Brain pericyte (primary cell): ENCODE results near the gene STPG4.
"Not testable (repeated sequence)": the region's sequence is repeated elsewhere in the genome, so short reads cannot be mapped to it uniquely, and the experiment has no call there.

Source experiments
- DNase-seq: peaks from one replicate; pipeline ENCODE4 v3.0.0-alpha.2; 2012; ENCODE audit warnings: low read depth, low spot score

The STPG4 gene

DNA sequence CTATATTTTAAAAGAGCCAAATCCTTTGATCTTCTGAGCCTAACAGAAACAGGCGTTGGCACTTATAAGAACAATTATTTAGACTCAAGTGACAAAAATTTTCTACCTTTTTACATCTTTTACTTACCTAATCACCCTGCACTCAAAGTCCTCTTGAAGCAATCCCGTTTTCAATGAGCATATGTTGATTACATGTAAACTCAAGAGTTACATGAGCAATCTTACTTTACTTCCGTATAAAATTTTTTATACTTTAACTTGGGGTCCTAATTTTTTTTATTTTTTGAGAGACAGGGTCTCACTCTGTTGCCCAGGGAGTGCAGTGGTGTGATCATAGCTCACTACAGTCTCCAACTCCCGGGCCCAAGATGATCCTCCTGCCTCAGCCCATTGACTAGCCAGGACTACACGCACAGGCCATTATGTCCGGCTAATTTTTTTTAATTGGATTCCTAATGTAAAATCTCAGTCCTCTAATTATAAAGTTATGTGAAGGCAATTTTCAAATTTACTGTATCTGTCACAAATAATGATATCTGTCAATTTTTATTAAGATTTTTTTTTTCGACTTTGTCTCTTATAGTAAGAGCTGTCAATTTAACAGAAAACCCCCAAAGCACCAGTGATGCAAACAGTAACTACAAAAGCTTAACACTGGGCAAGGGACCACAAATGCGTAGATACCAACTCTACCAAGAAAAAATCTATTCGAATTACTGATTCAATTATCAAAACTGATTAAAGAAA is 19.1 kb upstream of the STPG4 start:
- DNase-seq, result no peak

GRCh38 chr2:47172922-47173695 is 18.0 kb upstream of the STPG4 start:
- DNase-seq, result no peak

DNA sequence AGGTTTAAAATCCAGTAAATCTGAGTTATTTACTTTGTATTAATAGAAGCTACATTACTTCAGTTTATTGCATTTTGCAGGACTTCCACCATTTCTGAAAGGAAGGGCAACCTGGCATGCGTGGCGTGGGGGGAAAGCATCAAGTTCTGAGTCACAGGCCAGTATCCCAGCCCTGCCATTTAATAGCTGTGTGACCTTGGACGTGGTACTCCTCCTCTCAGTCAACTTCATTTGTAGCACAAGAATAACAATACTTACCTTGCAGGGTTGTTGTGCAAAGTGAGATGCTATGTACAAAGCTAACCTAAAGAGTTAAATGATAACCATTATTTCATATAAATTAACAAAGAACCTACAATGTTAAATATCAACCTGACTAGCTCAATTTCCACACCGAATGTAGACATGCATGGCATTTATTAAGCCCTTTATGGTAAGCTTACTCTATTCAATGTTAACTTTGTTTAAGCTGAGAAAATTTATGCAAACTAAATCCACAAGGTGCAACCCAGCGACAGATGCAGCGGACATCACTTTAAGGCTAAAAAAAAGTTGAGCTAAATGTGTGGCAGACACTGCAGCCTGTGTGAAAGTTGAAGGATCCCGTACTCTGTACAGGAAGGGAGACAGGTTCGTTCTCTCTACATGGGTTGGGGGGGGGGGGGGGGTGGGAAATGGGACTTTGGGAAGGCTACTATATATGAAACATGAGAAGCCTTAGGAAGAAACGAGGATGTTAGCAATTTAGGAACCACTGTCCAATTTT is 17.2 kb upstream of the STPG4 start:
- no peak for DNase-seq

DNA sequence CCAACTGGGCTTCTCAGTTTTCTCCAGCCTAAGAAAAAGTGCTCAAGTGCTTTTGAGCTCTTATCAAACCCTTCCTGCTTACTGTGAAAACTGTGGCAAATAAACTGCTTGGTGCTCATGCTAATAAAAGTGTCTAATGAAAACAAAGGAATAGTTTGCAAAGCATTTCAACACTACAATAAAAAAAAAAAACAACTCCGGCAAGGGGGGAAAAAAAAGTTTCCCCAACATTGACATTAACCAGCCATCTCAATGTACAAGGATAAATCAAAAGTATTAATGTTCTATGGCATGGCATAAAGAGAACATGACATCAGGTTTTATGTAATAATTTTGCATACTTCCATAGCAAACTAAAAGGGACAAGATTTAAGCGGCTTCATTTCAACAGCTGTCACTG is 14.7 kb upstream of the STPG4 start:
- no peak for DNase-seq

DNA sequence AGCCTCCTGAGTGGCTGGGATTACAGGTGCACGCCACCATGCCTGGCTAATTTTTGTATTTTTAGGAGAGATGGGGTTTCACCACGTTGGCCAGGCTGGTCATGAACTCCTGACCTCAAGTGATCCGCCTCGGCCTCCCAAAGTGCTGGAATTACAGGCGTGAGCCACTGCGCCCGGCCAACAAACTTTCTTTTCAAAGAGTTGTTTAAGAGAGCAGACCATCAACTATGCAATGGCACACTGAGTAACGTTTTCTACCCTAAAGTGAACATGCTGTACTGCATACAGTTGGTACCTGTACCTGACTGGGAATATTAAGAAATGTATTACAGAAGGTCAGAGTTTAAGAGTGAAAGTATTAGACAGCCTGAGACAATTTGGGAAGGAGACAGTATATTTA is 13.8 kb upstream of the STPG4 start:
- DNase-seq, result not testable (repeated sequence)

DNA sequence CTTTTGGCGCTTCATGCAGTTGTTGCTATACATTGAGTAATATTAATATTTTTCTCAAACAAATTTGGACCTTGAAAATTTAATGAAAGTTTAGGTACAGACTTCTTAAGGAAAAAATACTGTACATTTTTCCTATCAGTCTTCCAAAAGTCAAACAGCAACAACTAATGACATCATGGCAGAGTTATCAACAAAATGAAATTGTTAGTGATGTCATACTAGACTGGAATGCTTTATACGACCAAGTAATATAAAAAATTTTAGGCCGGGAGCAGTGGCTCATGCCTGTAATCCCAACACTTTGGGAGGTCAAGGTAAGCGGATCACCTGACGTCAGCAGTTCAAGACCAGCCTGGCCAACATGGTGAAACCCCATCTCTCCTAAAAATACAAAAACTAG is 12.0 kb upstream of the STPG4 start:
- no peak for DNase-seq

DNA sequence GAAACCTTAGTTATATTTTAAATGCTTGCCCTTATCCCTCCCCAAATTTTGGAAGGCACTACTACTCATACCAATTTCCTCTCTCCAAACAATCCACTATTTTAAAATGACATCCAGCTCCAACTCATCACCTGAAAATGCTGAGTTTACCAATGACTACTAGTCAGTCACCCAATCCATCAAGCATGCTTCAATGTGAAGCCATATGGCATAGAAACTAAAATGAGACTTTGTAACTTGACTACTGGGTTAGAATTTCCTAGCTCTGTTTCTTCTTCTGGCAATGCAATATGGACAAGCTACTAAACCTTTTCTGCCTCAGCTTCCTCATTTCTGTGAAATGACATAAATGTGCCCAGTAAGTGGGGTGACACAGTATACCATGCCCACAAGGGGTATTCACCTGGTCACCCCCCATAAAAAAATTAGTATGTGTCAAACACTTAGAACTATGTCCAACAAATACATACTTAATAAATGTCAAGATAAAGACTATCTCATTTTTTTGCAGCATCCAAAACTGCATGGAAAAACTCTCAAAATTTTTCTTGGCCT is 10.0 kb upstream of the STPG4 start:
- DNase-seq, result no peak

DNA sequence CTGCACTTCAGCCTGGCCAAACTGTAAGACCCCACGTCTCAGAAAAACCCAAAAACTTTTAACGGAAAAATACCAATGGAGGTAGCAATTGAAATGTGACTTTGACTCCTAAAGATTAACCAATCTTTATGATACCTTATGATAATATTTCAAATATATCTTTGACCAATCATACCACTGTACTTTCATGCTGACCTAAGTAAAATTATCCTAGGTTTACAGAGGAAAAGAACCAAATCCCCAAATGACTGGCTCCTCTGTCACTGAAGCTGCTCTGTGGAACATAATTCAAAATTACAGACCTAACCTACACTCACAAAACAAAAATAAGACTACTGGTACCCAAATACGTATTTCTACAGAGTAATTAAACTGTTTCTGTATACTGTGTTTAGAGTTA is 7.7 kb upstream of the STPG4 start:
- DNase-seq, result no peak

- no peak for DNase-seq
Observed at GRCh38 chr2:47161475-47161874, 6.4 kb upstream of the STPG4 start.

GRCh38 chr2:47160660-47161059 is 5.6 kb upstream of the STPG4 start:
- no peak for DNase-seq

DNA sequence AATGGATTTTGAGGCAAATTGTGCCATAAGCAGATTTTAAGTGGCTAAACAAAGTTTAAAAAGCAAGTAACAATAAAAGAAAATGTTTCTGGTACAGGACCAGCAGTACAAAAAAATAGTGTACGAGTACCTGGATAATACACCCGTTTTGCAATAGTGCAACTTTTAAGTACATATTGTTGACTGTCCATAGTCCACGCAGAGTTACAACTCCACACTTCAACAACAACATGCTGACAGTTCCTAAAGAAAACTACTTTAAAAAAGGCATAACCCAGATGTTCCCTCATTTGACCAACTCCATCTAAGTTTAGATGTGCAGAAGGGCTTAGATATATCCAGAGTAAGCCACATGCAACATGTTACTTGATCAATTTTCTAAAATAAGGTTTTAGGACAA is 5.1 kb upstream of the STPG4 start:
- DNase-seq, result no peak

DNA sequence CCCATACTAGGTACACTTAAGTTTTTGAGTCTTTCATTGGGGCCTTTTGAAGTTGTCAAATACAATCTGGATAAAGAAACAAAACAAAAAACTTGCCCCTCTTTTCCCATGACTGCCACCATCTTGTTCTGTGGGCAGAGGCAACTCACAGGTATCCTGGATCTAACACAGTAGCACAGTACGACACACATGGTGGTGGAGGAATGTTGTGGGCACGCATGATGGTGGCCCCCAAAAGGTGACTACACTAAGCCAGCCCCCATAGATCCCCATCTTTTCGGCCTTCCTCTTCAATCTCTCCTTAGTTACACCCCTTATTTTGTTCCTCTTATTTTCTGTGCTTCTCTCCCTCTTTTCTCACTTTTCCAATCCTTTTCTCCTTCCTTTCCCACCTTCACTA is 4.5 kb upstream of the STPG4 start:
- no peak for DNase-seq

GRCh38 chr2:47158576-47158975 is 3.5 kb upstream of the STPG4 start:
- DNase-seq, result no peak

DNA sequence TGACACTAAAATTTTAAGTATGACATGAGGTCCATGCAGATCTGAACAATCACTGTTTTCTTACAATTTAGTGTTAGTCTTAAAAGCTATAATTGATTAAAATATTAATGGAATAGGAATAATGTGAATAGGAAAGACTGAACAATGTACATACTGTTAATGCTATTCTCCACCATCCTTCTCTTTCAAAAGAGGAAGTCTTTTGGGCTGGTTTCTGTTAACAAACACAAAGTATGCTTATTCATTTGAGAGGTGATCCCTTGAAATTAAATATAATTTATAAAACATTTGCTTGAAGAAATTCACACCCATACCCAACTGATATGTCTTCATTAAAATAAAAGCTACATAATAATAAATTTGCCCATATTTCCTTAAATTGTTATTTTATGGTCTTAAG is 2.3 kb downstream of the STPG4 start:
- DNase-seq, result no peak

DNA sequence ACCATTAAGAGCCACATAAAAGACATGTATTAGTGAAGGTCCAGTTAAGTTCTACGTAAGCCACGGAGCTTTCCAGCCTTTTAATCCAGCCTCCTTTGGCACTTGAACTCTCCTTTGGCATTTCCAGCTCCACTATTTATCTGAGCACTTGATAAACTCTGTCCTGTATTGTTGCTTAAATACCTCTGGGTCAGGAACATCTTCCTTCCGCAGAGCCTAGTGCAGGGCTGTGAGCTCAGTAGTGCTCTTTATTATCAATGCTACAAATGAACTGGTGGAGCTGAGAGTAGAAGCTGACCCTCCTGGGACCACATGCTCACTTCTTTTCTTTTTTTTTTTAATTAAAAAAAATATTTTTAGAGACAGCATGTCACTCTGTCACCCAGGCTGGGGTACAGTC is 4.9 kb downstream of the STPG4 start:
- no peak for DNase-seq

GRCh38 chr2:47147021-47147420 is 8.1 kb downstream of the STPG4 start:
- DNase-seq, result no peak

DNA sequence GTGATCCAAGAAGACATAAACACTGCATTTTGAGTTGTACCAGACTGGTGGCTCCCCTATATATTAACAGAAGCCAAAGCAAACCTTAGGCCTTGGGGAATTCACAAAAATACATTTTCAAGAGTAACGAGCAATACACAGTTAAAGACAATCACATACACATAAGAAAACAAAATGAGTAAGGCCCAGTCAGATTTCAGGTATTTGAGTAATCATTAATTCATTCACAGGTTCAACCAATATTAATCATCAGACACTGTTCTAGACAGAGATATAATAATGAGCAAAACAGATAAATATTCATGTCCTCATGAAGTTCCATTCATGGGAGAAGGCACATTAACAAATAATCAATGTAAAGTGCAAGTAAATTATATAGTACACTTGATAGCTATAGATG is 9.6 kb downstream of the STPG4 start:
- DNase-seq, result no peak

DNA sequence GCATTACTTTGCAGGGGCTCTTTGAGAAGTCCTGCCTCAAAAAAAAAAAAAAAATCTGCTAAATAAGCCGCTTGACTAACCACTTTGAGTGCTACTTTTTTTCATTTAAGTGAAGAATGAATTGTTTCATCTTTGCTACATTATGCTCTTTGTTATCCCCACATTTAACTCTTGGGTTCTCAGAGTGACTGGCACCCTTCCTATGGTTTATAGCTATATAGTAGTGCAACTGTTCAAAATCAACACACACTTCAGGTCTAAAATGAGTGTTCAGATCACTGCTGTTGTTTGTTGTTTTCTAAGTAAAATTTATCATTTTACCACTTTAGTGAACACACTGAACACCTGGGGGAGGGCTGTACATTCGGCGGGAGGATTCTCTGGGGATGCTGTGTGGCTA is 13.6 kb downstream of the STPG4 start:
- DNase-seq, result no peak

DNA sequence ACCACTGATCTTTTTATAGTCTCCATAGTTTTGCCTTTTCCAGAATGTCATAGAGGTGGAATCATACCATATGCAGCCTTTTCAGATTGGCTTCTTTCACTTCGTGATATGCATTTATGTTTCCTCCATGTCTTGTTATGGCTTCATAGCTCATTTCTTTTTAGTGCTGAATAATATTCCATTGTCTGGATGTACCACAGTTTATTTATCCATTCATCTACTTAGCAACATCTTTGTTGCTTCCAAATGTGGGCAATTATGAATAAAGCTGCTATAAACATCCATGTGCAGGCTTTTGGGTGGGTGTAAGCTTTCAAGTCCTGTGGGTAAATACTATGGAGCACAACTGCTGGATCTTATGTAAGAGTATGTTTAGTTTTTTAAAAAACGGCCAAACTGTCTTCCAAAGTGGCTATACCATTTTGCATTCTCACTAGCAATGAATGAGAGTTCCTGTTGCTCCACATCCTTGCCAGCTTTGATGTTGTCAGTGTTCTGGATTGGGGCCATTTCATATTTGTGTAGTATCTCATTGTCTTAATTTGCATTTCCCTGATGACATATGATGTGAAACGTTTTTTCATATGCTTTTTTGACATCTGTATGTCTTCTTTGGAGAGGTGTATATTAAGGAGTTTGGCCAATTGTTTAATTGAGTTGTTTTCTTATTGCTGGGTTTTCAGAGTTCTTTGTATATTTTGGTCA is 20.6 kb downstream of the STPG4 start:
- no peak for DNase-seq

DNA sequence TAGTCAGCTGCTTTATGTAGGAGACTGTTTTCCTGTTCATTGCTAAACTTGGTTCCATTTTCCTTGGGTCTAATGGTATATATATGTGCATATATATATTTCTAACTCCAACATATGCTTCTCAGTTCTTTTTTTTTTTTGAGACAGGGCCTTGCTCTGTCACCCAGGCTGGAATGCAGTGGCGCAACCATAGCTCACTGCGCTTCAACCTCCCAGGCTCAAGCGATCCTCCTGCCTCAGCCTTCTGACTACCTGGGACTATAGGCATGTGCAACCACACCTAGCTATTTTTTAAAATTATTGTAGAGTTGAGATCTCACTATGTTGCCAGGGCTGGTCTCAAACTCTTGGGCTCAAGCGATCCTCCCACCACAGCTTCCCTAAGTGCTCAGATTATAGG is 22.1 kb downstream of the STPG4 start:
- no peak for DNase-seq

GRCh38 chr2:47129191-47129706 is 25.9 kb downstream of the STPG4 start:
- DNase-seq, result no peak
